ENCODE data around the gene AMN1. TPM values are rescaled to one million over a fixed set of nuclear protein-coding genes. Genes with fewer than 3 reads are reported as not detected.

Gene AMN1
- total and polyA plus RNA-seq, 2 donors from 2014 or later, result 12.5 to 13.9 TPM

GRCh38 chr12:31729705-31730104, 884 bp upstream of the AMN1 start:
- Histone ChIP-seq H3K27me3 (ENCODE audit: control insufficient read depth, insufficient read depth, low read length) (no peaks in the 10 kb centered on the region), H3K9ac (ENCODE audit: low read length in 3 of 3) (peak overlapping the region; percentile 68 to 78 (median 78)), H3K4me3 (ENCODE audit: low read length in 3 of 3) (peak overlapping the region; percentile 74 to 93 (median 90)), H3K4me1 (ENCODE audit: control insufficient read depth in 2 of 3, insufficient read depth in 2 of 3, low read depth in 1 of 3, low read length in 3 of 3) (peaks cover 5 to 14% (median 7%) of the 10 kb centered on the region in 3 donors), H3K9me3 (ENCODE audit: control insufficient read depth in 2 of 3, insufficient read depth in 1 of 3, low read length in 3 of 3) (peaks cover 0 to 3% (median 0%) of the 10 kb centered on the region in 3 donors), H3K36me3 (ENCODE audit: control insufficient read depth in 2 of 3, insufficient read depth in 3 of 3, low read length in 3 of 3) (no peaks in the 10 kb centered on the region), H3K27ac (ENCODE audit: low read depth in 2 of 2, low read length in 2 of 2) (peak overlapping the region in 1 of 2 donors; percentile 95)
- no peak for FAIRE-seq
- no peak for TF ChIP-seq CTCF (IDR thresholded peaks at IDR 0.05; ENCODE audit: borderline replicate concordance, extremely low read depth, insufficient read depth)
- intact Hi-C loops (cut with DNase I), result no loop called here
- no peak for DNase-seq

- Histone ChIP-seq H3K9me3 (ENCODE audit: control insufficient read depth in 2 of 3, insufficient read depth in 1 of 3, low read length in 3 of 3) (peaks cover 0 to 3% (median 0%) of the 10 kb centered on the region in 3 donors), H3K27me3 (ENCODE audit: control insufficient read depth, insufficient read depth, low read length) (no peaks in the 10 kb centered on the region), H3K36me3 (ENCODE audit: control insufficient read depth in 2 of 3, insufficient read depth in 3 of 3, low read length in 3 of 3) (no peaks in the 10 kb centered on the region), H3K9ac (ENCODE audit: low read length in 3 of 3) (peak overlapping the region; percentile 30 to 74 (median 55)), H3K4me3 (ENCODE audit: low read length in 3 of 3) (peak overlapping the region; percentile 66 to 90 (median 80)), H3K27ac (ENCODE audit: low read depth in 2 of 2, low read length in 2 of 2) (peak overlapping the region; percentile 83 to 90), H3K4me1 (ENCODE audit: control insufficient read depth in 2 of 3, insufficient read depth in 2 of 3, low read depth in 1 of 3, low read length in 3 of 3) (peaks cover 5 to 14% (median 7%) of the 10 kb centered on the region in 3 donors)
- no peak for DNase-seq
- no peak for TF ChIP-seq CTCF (IDR thresholded peaks at IDR 0.05; ENCODE audit: borderline replicate concordance, extremely low read depth, insufficient read depth)
- FAIRE-seq, result no peak
- intact Hi-C loops (cut with DNase I), result no loop called here
These were observed 418 bp downstream of the AMN1 start for GRCh38 chr12:31728289-31728916.

GRCh38 chr12:31727192-31727591, 1.6 kb downstream of the AMN1 start:
- Histone ChIP-seq H3K4me3 (ENCODE audit: low read length in 3 of 3) (no peak overlapping the region), H3K4me1 (ENCODE audit: control insufficient read depth in 2 of 3, insufficient read depth in 2 of 3, low read depth in 1 of 3, low read length in 3 of 3) (peaks cover 5 to 8% (median 7%) of the 10 kb centered on the region in 3 donors), H3K36me3 (ENCODE audit: control insufficient read depth in 2 of 3, insufficient read depth in 3 of 3, low read length in 3 of 3) (no peaks in the 10 kb centered on the region), H3K9me3 (ENCODE audit: control insufficient read depth in 2 of 3, insufficient read depth in 1 of 3, low read length in 3 of 3) (peaks cover 0 to 3% (median 0%) of the 10 kb centered on the region in 3 donors), H3K9ac (ENCODE audit: low read length in 3 of 3) (no peak overlapping the region), H3K27me3 (ENCODE audit: control insufficient read depth, insufficient read depth, low read length) (no peaks in the 10 kb centered on the region), H3K27ac (ENCODE audit: low read depth in 2 of 2, low read length in 2 of 2) (no peak overlapping the region)
- no peak for TF ChIP-seq CTCF (IDR thresholded peaks at IDR 0.05; ENCODE audit: borderline replicate concordance, extremely low read depth, insufficient read depth)
- FAIRE-seq (no peak), DNase-seq (no peak)
- intact Hi-C loops (cut with DNase I), result no loop called here

Data from kidney (tissue), 14 donors.